ENCODE data around the gene MAS1. TPM values are rescaled to one million over a fixed set of nuclear protein-coding genes. Genes with fewer than 3 reads are reported as not detected.

MAS1 gene
- total and polyA plus RNA-seq, 4 donors = 0.12 TPM; not detected in 3

- no peaks in the 10 kb centered on the region for H3K36me3 ChIP-seq (ENCODE audit: control insufficient read depth in 1 of 2, insufficient read depth in 2 of 2, low read length in 1 of 2)
- intact Hi-C loops (cut with DNase I) = no loop called here
- no peak overlapping the region for H3K4me3 ChIP-seq (ENCODE audit: low read length in 2 of 2)
- ATAC-seq (ENCODE audit: low FRiP score) (no peak), DNase-seq (no peak)
- no peaks in the 10 kb centered on the region for H3K27me3 ChIP-seq (ENCODE audit: control insufficient read depth in 1 of 2, insufficient read depth in 2 of 2, low read length in 1 of 2)
- H3K9me3 ChIP-seq (ENCODE audit: control insufficient read depth, low read length) = no peaks in the 10 kb centered on the region
- no peak overlapping the region for H3K27ac ChIP-seq (ENCODE audit: low read depth in 1 of 2, low read length in 2 of 2)
- WGBS, 2 donors = 92 to 93% methylated on average over 4 of the region's 4 CpGs
- H3K4me1 ChIP-seq (ENCODE audit: control insufficient read depth in 1 of 2, insufficient read depth in 2 of 2, low read length in 2 of 2) = peaks cover 11% of the 10 kb centered on the region in 2 donors
Measured at GRCh38 chr6:159931846-159932245, 41.1 kb downstream of the MAS1 start.

GRCh38 chr6:159933077-159933476 is 42.3 kb downstream of the MAS1 start:
- intact Hi-C loops (cut with DNase I) = no loop called here

GRCh38 chr6:159934181-159934580 is 43.4 kb downstream of the MAS1 start:
- intact Hi-C loops (cut with DNase I) = no loop called here
- ATAC-seq (ENCODE audit: low FRiP score) (no peak), DNase-seq (no peak)
- Histone ChIP-seq H3K4me1 (ENCODE audit: control insufficient read depth in 1 of 2, insufficient read depth in 2 of 2, low read length in 2 of 2) (peaks cover 11 to 12% of the 10 kb centered on the region in 2 donors), H3K36me3 (ENCODE audit: control insufficient read depth in 1 of 2, insufficient read depth in 2 of 2, low read length in 1 of 2) (no peaks in the 10 kb centered on the region), H3K9me3 (ENCODE audit: control insufficient read depth, low read length) (no peaks in the 10 kb centered on the region), H3K4me3 (ENCODE audit: low read length in 2 of 2) (no peak overlapping the region), H3K27ac (ENCODE audit: low read depth in 1 of 2, low read length in 2 of 2) (peak overlapping the region in 1 of 2 donors; percentile 77), H3K27me3 (ENCODE audit: control insufficient read depth in 1 of 2, insufficient read depth in 2 of 2, low read length in 1 of 2) (no peaks in the 10 kb centered on the region)
- WGBS, 2 donors = 72 to 75% methylated on average over 4 of the region's 4 CpGs

More at GRCh38 chr6:159933077-159933476, 42.3 kb downstream of the MAS1 start:
- 99 to 100% methylated on average over 1 of the region's 1 CpG for WGBS, 2 donors
- H3K36me3 ChIP-seq (ENCODE audit: control insufficient read depth in 1 of 2, insufficient read depth in 2 of 2, low read length in 1 of 2) = no peaks in the 10 kb centered on the region
- H3K4me3 ChIP-seq (ENCODE audit: low read length in 2 of 2) = no peak overlapping the region
- ATAC-seq (ENCODE audit: low FRiP score) = no peak
- no peak overlapping the region for H3K27ac ChIP-seq (ENCODE audit: low read depth in 1 of 2, low read length in 2 of 2)
- H3K9me3 ChIP-seq (ENCODE audit: control insufficient read depth, low read length) = no peaks in the 10 kb centered on the region
- no peaks in the 10 kb centered on the region for H3K27me3 ChIP-seq (ENCODE audit: control insufficient read depth in 1 of 2, insufficient read depth in 2 of 2, low read length in 1 of 2)
- DNase-seq = no peak
- peaks cover 11 to 12% of the 10 kb centered on the region in 2 donors for H3K4me1 ChIP-seq (ENCODE audit: control insufficient read depth in 1 of 2, insufficient read depth in 2 of 2, low read length in 2 of 2)

GRCh38 chr6:159935065-159935464 is 44.3 kb downstream of the MAS1 start:
- Histone ChIP-seq H3K36me3 (ENCODE audit: control insufficient read depth in 1 of 2, insufficient read depth in 2 of 2, low read length in 1 of 2) (no peaks in the 10 kb centered on the region), H3K27me3 (ENCODE audit: control insufficient read depth in 1 of 2, insufficient read depth in 2 of 2, low read length in 1 of 2) (no peaks in the 10 kb centered on the region), H3K9me3 (ENCODE audit: control insufficient read depth, low read length) (no peaks in the 10 kb centered on the region), H3K4me3 (ENCODE audit: low read length in 2 of 2) (no peak overlapping the region), H3K27ac (ENCODE audit: low read depth in 1 of 2, low read length in 2 of 2) (peak overlapping the region in 1 of 2 donors; percentile 33), H3K4me1 (ENCODE audit: control insufficient read depth in 1 of 2, insufficient read depth in 2 of 2, low read length in 2 of 2) (peaks cover 11 to 14% of the 10 kb centered on the region in 2 donors)
- peak; percentile 61 for ATAC-seq (ENCODE audit: low FRiP score)
- DNase-seq = no peak
- WGBS, 2 donors = 5 to 6% methylated on average over 2 of the region's 2 CpGs
- intact Hi-C loops (cut with DNase I) = no loop called here

- Histone ChIP-seq H3K27me3 (ENCODE audit: control insufficient read depth in 1 of 2, insufficient read depth in 2 of 2, low read length in 1 of 2) (no peaks in the 10 kb centered on the region), H3K4me1 (ENCODE audit: control insufficient read depth in 1 of 2, insufficient read depth in 2 of 2, low read length in 2 of 2) (peaks cover 10 to 14% of the 10 kb centered on the region in 2 donors), H3K27ac (ENCODE audit: low read depth in 1 of 2, low read length in 2 of 2) (peak overlapping the region in 1 of 2 donors; percentile 75), H3K9me3 (ENCODE audit: control insufficient read depth, low read length) (no peaks in the 10 kb centered on the region), H3K4me3 (ENCODE audit: low read length in 2 of 2) (no peak overlapping the region), H3K36me3 (ENCODE audit: control insufficient read depth in 1 of 2, insufficient read depth in 2 of 2, low read length in 1 of 2) (no peaks in the 10 kb centered on the region)
- 73 to 75% methylated on average over 2 of the region's 2 CpGs for WGBS, 2 donors
- ATAC-seq (ENCODE audit: low FRiP score) (no peak), DNase-seq (no peak)
- intact Hi-C loops (cut with DNase I) = no loop called here
Measured at GRCh38 chr6:159935633-159936032, 44.8 kb downstream of the MAS1 start.

- Histone ChIP-seq H3K9me3 (ENCODE audit: control insufficient read depth, low read length) (no peaks in the 10 kb centered on the region), H3K4me1 (ENCODE audit: control insufficient read depth in 1 of 2, insufficient read depth in 2 of 2, low read length in 2 of 2) (peaks cover 2 to 8% of the 10 kb centered on the region in 2 donors), H3K4me3 (ENCODE audit: low read length in 2 of 2) (no peak overlapping the region), H3K27me3 (ENCODE audit: control insufficient read depth in 1 of 2, insufficient read depth in 2 of 2, low read length in 1 of 2) (no peaks in the 10 kb centered on the region), H3K27ac (ENCODE audit: low read depth in 1 of 2, low read length in 2 of 2) (peak overlapping the region in 1 of 2 donors; percentile 16), H3K36me3 (ENCODE audit: control insufficient read depth in 1 of 2, insufficient read depth in 2 of 2, low read length in 1 of 2) (no peaks in the 10 kb centered on the region)
- DNase-seq (peak in 1 of 2 donors; percentile 64), ATAC-seq (ENCODE audit: low FRiP score) (peak; percentile 74)
- 10 to 17% methylated on average over 6 of the region's 6 CpGs for WGBS, 2 donors
- intact Hi-C loops (cut with DNase I) = loop anchor here (5.0 to 10.0 kb wide), 2 partner anchors 245 to 247 kb away; partner anchors contain the start of gene SOD2 (in 2 of the 2)
Measured at GRCh38 chr6:159939591-159940016, 48.8 kb downstream of the MAS1 start.

Other genes with a start within 250 kb of the MAS1 start
- gene SOD2, start 197.7 kb upstream of the MAS1 start, total RNA-seq = 100 to 1,000 TPM; 387 to 624 TPM
- 100 to 1,000 TPM in 1 of 2 donors, 10 to 100 TPM in 1; 98.1 to 209 TPM for gene SOD2, start 197.7 kb upstream of the MAS1 start, polyA plus RNA-seq
- 10 to 100 TPM; 91.7 to 94.7 TPM for gene WTAP, start 163.5 kb upstream of the MAS1 start, total RNA-seq
- gene WTAP, start 163.5 kb upstream of the MAS1 start, polyA plus RNA-seq = 10 to 100 TPM; 67.7 to 83.8 TPM
- gene ACAT2, start 128.9 kb upstream of the MAS1 start, total RNA-seq = 10 to 100 TPM; 16.5 to 21.4 TPM
- 10 to 100 TPM; 13.0 to 18.7 TPM for gene ACAT2, start 128.9 kb upstream of the MAS1 start, polyA plus RNA-seq
- gene TCP1, start 101.4 kb upstream of the MAS1 start, total RNA-seq = 100 to 1,000 TPM; 110 to 146 TPM
- gene TCP1, start 101.4 kb upstream of the MAS1 start, polyA plus RNA-seq = 100 to 1,000 TPM; 105 to 116 TPM
- gene MRPL18, start 100.5 kb upstream of the MAS1 start, total RNA-seq = 10 to 100 TPM; 38.8 to 54.8 TPM
- gene MRPL18, start 100.5 kb upstream of the MAS1 start, polyA plus RNA-seq = 10 to 100 TPM; 55.2 to 83.3 TPM
- gene PNLDC1, start 90.7 kb upstream of the MAS1 start, total RNA-seq = under 1 TPM in 1 of 2 donors, not detected in 1; 0.26 TPM
- under 1 TPM; 0.38 to 0.46 TPM for gene PNLDC1, start 90.7 kb upstream of the MAS1 start, polyA plus RNA-seq
- 10 to 100 TPM; 76.8 to 82.0 TPM for gene IGF2R, start 78.1 kb downstream of the MAS1 start, total RNA-seq
- 10 to 100 TPM in 1 of 2 donors, 1 to 10 TPM in 1; 5.8 to 32.4 TPM for gene IGF2R, start 78.1 kb downstream of the MAS1 start, polyA plus RNA-seq
- 1 to 10 TPM; 2.5 to 2.8 TPM for gene SLC22A1, start 230.8 kb downstream of the MAS1 start, total RNA-seq
- gene SLC22A1, start 230.8 kb downstream of the MAS1 start, polyA plus RNA-seq = 1 to 10 TPM in 1 of 2 donors, not detected in 1; 1.4 TPM

All from aorta (tissue), 5 donors.